Breast epithelium (tissue), 4 donors: ENCODE results near the gene RASAL1. TPM values are rescaled to one million over a fixed set of nuclear protein-coding genes. Genes with fewer than 3 reads are reported as not detected.

Experiments used
- DNase-seq, 2 donors: peaks; one replicate each; pipeline ENCODE4 v3.0.0-alpha.2; 2019; ENCODE audit warnings: low spot score in 2 of 2
- H3K27ac ChIP-seq, 2 donors: fragments of 200-600 bp; sonication (generic) in 1 of 2; one replicate each; pipeline ENCODE4 v1.5.1; 2016 to 2019; ENCODE audit warnings: mild to moderate bottlenecking in 1 of 2
- H3K27me3 ChIP-seq, 2 donors: fragments of 200-600 bp; sonication (generic) in 1 of 2; one replicate each; pipeline versions ENCODE4 v1.5.1 to v1.6.0; 2017 to 2019; ENCODE audit warnings: control low read depth in 1 of 2, mild to moderate bottlenecking in 1 of 2
- H3K36me3 ChIP-seq: fragments of 200-600 bp; one replicate; pipeline ENCODE4 v1.5.1; 2019
- H3K4me1 ChIP-seq, 2 donors: fragments of 200-600 bp; sonication (generic); one replicate each; pipeline ENCODE4 v1.5.1; 2016 to 2019; ENCODE audit warnings: control low read depth in 1 of 2
- H3K4me3 ChIP-seq, 3 donors: fragments of 200-600 bp; sonication (generic); 1 replicate in 2 of 3; 2 replicates in 1 of 3; pipeline ENCODE4 v1.5.1; 2016 to 2019; ENCODE audit warnings: mild to moderate bottlenecking in 3 of 3, moderate library complexity in 2 of 3
- H3K9me3 ChIP-seq, 2 donors: fragments of 200-600 bp; sonication (generic) in 1 of 2; one replicate each; pipeline ENCODE4 v1.5.1; 2016 to 2019; ENCODE audit warnings: control low read depth in 1 of 2
- CTCF ChIP-seq, 3 donors: fragments of 450-650 bp; IDR thresholded peaks; one replicate each; pipeline ENCODE4 v1.5.1; 2016 to 2017; ENCODE audit warnings: antibody characterized with exemption in 3 of 3, mild to moderate bottlenecking in 3 of 3, moderate library complexity in 3 of 3
- POLR2A ChIP-seq: fragments of 450-650 bp; IDR thresholded peaks from one replicate; pipeline ENCODE4 v1.6.1; 2016; ENCODE audit warnings: antibody characterized with exemption, mild to moderate bottlenecking, moderate library complexity
- POLR2AphosphoS5 ChIP-seq, 3 donors: sonication (generic); formaldehyde crosslinking; IDR thresholded peaks; one replicate each; pipeline ENCODE4 v1.6.1; 2017; ENCODE audit warnings: antibody characterized with exemption in 3 of 3
- intact Hi-C: fragments of 100-400 bp; cut with DNase I; formaldehyde crosslinking; loops from one replicate; pipeline ENCODE4 v1.15.1; 2023; ENCODE audit warnings: low total_unique reads
- total RNA-seq, 3 donors: library from RNA; depleted of rRNA; stranded (reverse); fragments of >200 nt; gene quantifications; one replicate each; pipeline ENCODE4 v1.1.0, GENCODE V29; 2016

RASAL1 gene
- total RNA-seq, 3 donors from 2014 or later = 1.3 to 6.7 TPM; not detected in 1

- H3K27ac ChIP-seq = no peak overlapping the region
- H3K27me3 ChIP-seq = no peaks in the 10 kb centered on the region
- TF ChIP-seq POLR2A (no peak), POLR2AphosphoS5 (IDR thresholded peaks at IDR 0.05) (no peak), CTCF (IDR thresholded peaks at IDR 0.05) (no peak)
- no peaks in the 10 kb centered on the region for H3K9me3 ChIP-seq
- H3K4me1 ChIP-seq = no peaks in the 10 kb centered on the region
- H3K4me3 ChIP-seq = no peak overlapping the region
- no peak for DNase-seq
- peaks cover 10% of the 10 kb centered on the region for H3K36me3 ChIP-seq
- intact Hi-C loops = no loop called here
Observed at GRCh38 chr12:113167868-113168267, 32.3 kb upstream of the RASAL1 start.

GRCh38 chr12:113165521-113166450 is 30.2 kb upstream of the RASAL1 start:
- TF ChIP-seq CTCF (IDR thresholded peaks at IDR 0.05) (no peak), POLR2A (no peak), POLR2AphosphoS5 (IDR thresholded peaks at IDR 0.05) (no peak)
- H3K4me3 ChIP-seq = no peak overlapping the region
- no peaks in the 10 kb centered on the region for H3K27me3 ChIP-seq
- H3K27ac ChIP-seq = no peak overlapping the region
- no peak for DNase-seq
- H3K36me3 ChIP-seq = peaks cover 10% of the 10 kb centered on the region
- H3K9me3 ChIP-seq = no peaks in the 10 kb centered on the region
- intact Hi-C loops = no loop called here
- no peaks in the 10 kb centered on the region for H3K4me1 ChIP-seq

- intact Hi-C loops = no loop called here
- Histone ChIP-seq H3K27me3 (no peaks in the 10 kb centered on the region), H3K4me1 (no peaks in the 10 kb centered on the region), H3K36me3 (peaks cover 10% of the 10 kb centered on the region), H3K9me3 (no peaks in the 10 kb centered on the region), H3K4me3 (no peak overlapping the region), H3K27ac (no peak overlapping the region)
- TF ChIP-seq POLR2A (no peak), CTCF (IDR thresholded peaks at IDR 0.05) (no peak), POLR2AphosphoS5 (IDR thresholded peaks at IDR 0.05) (no peak)
- DNase-seq = no peak
Observed at GRCh38 chr12:113164014-113164413, 28.5 kb upstream of the RASAL1 start.

- DNase-seq = no peak
- Histone ChIP-seq H3K4me3 (no peak overlapping the region), H3K9me3 (no peaks in the 10 kb centered on the region), H3K27me3 (no peaks in the 10 kb centered on the region), H3K4me1 (no peaks in the 10 kb centered on the region), H3K27ac (no peak overlapping the region), H3K36me3 (peaks cover 10% of the 10 kb centered on the region)
- intact Hi-C loops = no loop called here
- TF ChIP-seq POLR2AphosphoS5 (IDR thresholded peaks at IDR 0.05) (no peak), POLR2A (no peak), CTCF (IDR thresholded peaks at IDR 0.05) (no peak)
Observed at GRCh38 chr12:113163030-113163360, 27.4 kb upstream of the RASAL1 start.

GRCh38 chr12:113162102-113163029 is 26.8 kb upstream of the RASAL1 start:
- Histone ChIP-seq H3K27ac (no peak overlapping the region), H3K36me3 (peaks cover 10% of the 10 kb centered on the region), H3K9me3 (no peaks in the 10 kb centered on the region), H3K4me1 (no peaks in the 10 kb centered on the region), H3K4me3 (no peak overlapping the region), H3K27me3 (no peaks in the 10 kb centered on the region)
- DNase-seq = no peak
- TF ChIP-seq POLR2A (no peak), POLR2AphosphoS5 (IDR thresholded peaks at IDR 0.05) (no peak), CTCF (IDR thresholded peaks at IDR 0.05) (no peak)
- intact Hi-C loops = no loop called here
